HL-60 (cell line): ENCODE measurements around the gene TMEM74B.

ENCODE experiments used
- CTCF ChIP-seq: IDR thresholded peaks from one replicate; pipeline ENCODE4 v1.5.1; 2011; ENCODE audit warnings: low read length, control low read depth, inconsistent platforms; ENCODE audit not compliant: insufficient read depth
- POLR2AphosphoS5 ChIP-seq: IDR thresholded peaks from 2 replicates; pipeline ENCODE4 v1.6.1; 2012; ENCODE audit warnings: low read depth
- REST ChIP-seq: IDR thresholded peaks from 2 replicates; pipeline ENCODE4 v1.6.1; 2012; ENCODE audit warnings: low read depth; ENCODE audit not compliant: insufficient replicate concordance

- TF ChIP-seq CTCF, result no peak
- TF ChIP-seq POLR2AphosphoS5, result no peak
- TF ChIP-seq REST, result no peak
Measured at GRCh38 chr20:1215386-1216170, 30.8 kb upstream of the TMEM74B start.
